ENCODE data around the gene TRIP10.

DNA sequence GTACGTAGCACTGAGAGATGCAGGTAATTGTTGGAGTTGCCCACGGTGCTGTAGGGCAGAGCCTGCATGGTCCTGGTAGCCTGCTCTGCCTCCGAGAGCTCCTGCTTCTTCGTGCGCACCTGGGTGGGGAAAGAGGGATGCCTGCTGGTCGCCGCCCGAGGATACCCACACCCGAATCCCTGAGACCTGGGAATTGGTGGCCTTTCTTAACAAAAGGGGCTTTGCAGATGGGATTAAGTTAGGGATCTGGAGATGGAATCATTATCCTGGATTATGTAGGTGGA lies 28.5 kb upstream of the TRIP10 start:
- no peak for TF ChIP-seq POLR2A (IDR thresholded peaks at IDR 0.05)
- TF ChIP-seq, protein P1, sequence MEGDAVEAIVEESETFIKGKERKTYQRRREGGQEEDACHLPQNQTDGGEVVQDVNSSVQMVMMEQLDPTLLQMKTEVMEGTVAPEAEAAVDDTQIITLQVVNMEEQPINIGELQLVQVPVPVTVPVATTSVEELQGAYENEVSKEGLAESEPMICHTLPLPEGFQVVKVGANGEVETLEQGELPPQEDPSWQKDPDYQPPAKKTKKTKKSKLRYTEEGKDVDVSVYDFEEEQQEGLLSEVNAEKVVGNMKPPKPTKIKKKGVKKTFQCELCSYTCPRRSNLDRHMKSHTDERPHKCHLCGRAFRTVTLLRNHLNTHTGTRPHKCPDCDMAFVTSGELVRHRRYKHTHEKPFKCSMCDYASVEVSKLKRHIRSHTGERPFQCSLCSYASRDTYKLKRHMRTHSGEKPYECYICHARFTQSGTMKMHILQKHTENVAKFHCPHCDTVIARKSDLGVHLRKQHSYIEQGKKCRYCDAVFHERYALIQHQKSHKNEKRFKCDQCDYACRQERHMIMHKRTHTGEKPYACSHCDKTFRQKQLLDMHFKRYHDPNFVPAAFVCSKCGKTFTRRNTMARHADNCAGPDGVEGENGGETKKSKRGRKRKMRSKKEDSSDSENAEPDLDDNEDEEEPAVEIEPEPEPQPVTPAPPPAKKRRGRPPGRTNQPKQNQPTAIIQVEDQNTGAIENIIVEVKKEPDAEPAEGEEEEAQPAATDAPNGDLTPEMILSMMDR (IDR thresholded peaks at IDR 0.05): no peak

All from thyroid gland (tissue), 4 donors.